Heart right ventricle (tissue), 16 donors: ENCODE measurements around the gene ARF6. TPM values are rescaled to one million over a fixed set of nuclear protein-coding genes. Genes with fewer than 3 reads are reported as not detected.

Experiments used
- ATAC-seq, 8 donors: fragments of 200-7000 bp; cut with Tn5 transposase; one replicate each; pipeline ENCODE4 v1.9.1; 2020; ENCODE audit warnings: mild to moderate bottlenecking in 8 of 8, moderate library complexity in 8 of 8, moderate number of reproducible peaks in 1 of 8
- DNase-seq, 2 donors: peaks; one replicate each; pipeline ENCODE4 v3.0.0-alpha.2; 2020
- H3K27ac ChIP-seq, 10 donors: fragments of 200-600 bp; sonication (generic) in 2 of 10; one replicate each; pipeline versions ENCODE4 v1.5.0 to v1.8.0; 2020 to 2022; ENCODE audit warnings: mild to moderate bottlenecking in 3 of 10
- H3K27me3 ChIP-seq, 7 donors: fragments of 200-600 bp; one replicate each; pipeline ENCODE4 v1.8.0; 2021 to 2022; ENCODE audit warnings: mild to moderate bottlenecking in 2 of 7
- H3K36me3 ChIP-seq, 9 donors: fragments of 200-600 bp; sonication (generic) in 1 of 9; one replicate each; pipeline versions ENCODE4 v1.5.0 to v1.8.0; 2020 to 2022; ENCODE audit warnings: mild to moderate bottlenecking in 2 of 9
- H3K4me1 ChIP-seq, 9 donors: fragments of 200-600 bp; sonication (generic) in 1 of 9; one replicate each; pipeline versions ENCODE4 v1.5.0 to v1.8.0; 2020 to 2022; ENCODE audit warnings: mild to moderate bottlenecking in 4 of 9
- H3K4me3 ChIP-seq, 10 donors: fragments of 200-600 bp; sonication (generic) in 2 of 10; one replicate each; pipeline versions ENCODE4 v1.5.0 to v1.8.0; 2020 to 2022; ENCODE audit warnings: mild to moderate bottlenecking in 7 of 10, moderate library complexity in 2 of 10
- H3K9me3 ChIP-seq, 11 donors: fragments of 200-600 bp in 10 of 11; sonication (generic) in 2 of 11; one replicate each; pipeline versions ENCODE4 v1.5.0 to v1.8.0; 2013 to 2022; ENCODE audit warnings: mild to moderate bottlenecking in 2 of 11, control low read depth in 1 of 11, moderate library complexity in 1 of 11
- CTCF ChIP-seq, 9 donors: fragments of 200-600 bp; sonication (generic) in 2 of 9; IDR thresholded peaks; one replicate each; pipeline versions ENCODE4 v1.5.0 to v1.8.0; 2021 to 2022; ENCODE audit warnings: antibody characterized with exemption in 9 of 9, mild to moderate bottlenecking in 5 of 9, moderate library complexity in 1 of 9
- WGBS, 2 donors: extraction: QIAGEN DNeasy Blood & Tissue Kit; methylation state at CpG; one replicate each; pipeline ENCODE4 v1.1.7; 2013; ENCODE audit warnings: inconsistent platforms in 1 of 2; 5-methylcytosine and 5-hydroxymethylcytosine counted together
- intact Hi-C, 10 donors: fragments of 100-400 bp; cut with DNase I; formaldehyde crosslinking; loops; one replicate each; pipeline versions ENCODE4 v1.11.1 to v1.14.2; 2022
- polyA plus RNA-seq, 2 donors: library from polyadenylated mRNA; stranded (reverse); fragments of 200-250 nt; gene quantifications; one replicate each; pipeline ENCODE4 v1.2.3, GENCODE V29; 2013
- total RNA-seq, 10 donors: library from RNA; stranded (reverse); fragmentation: NEBNext Ultra II Directional in 3 of 10; extraction: Animal tissue kit (Norgen Biotek cat#: 25700) in 3 of 10; gene quantifications; one replicate each; pipeline versions ENCODE4 v1.2.1 to v1.2.4, GENCODE V29; 2021 to 2023
- donor health status: Arrhythmogenic right ventricular cardiomyopathy.
- donor health status: ischemic (EF 13 %, LVEDD 7.1; RV severe dilation, severe dysfunction).
- donor health status: healthy with polysubstance abuse.
- donor health status: DM: no; HTN: yes; CAD: no.
- donor health status: DM: no; HTN: no; CAD: no.
- donor health status: ischemic (EF 25% LVEDD 6.9; RV normal size, moderate dysfunction).
- donor health status: ischemic (EF 25% LVEDD 5.7; RV mildly dilated, moderate dysfunction).
- donor health status: healthy.
- donor health status: DM: yes; HTN: yes; CAD: no.
- donor health status: Ischemic cardiomyopathy.
- donor health status: ischemic (EF 35%, LVEDD 5.7; RV mildly dilated, moderate dysfunction).
- donor health status: nonischemic (EF 11% LVEDD 7.7; RV severe dilation, severe dysfunction).
- donor health status: DM: yes; HTN: yes; CAD: no.
- donor health status: PGD.
- donor health status: ischemic (EF 29% LVEDD 5.4; RV normal size, mild dysfunction).
- donor health status: nonischemic (EF 23%, LVEDD 6.1; RV moderate dilation, normal function).

The ARF6 gene
- total and polyA plus RNA-seq, 12 donors: 11.0 to 40.5 (median 24.1) TPM

- Histone ChIP-seq H3K27ac (no peak overlapping the region), H3K36me3 (no peaks in the 10 kb centered on the region), H3K9me3 (no peaks in the 10 kb centered on the region), H3K27me3 (no peaks in the 10 kb centered on the region), H3K4me3 (no peak overlapping the region), H3K4me1 (peaks cover 0 to 15% (median 0%) of the 10 kb centered on the region in 9 donors)
- ATAC-seq (no peak), DNase-seq (no peak)
- intact Hi-C loops: loop anchor here in 2 of 10 donors (5.0 kb wide), 1 partner anchor 227 kb away; no protein-coding TSS in a partner anchor
- no peak for TF ChIP-seq CTCF (IDR thresholded peaks at IDR 0.05)
- 86 to 87% methylated on average over 12 of the region's 12 CpGs for WGBS, 2 donors
These were observed 17.2 kb upstream of the ARF6 start for GRCh38 chr14:49875640-49876198.

GRCh38 chr14:49876563-49877127 is 16.2 kb upstream of the ARF6 start:
- intact Hi-C loops: loop anchor here in 2 of 10 donors (5.0 kb wide), 1 partner anchor 226 kb away; no protein-coding TSS in a partner anchor
- TF ChIP-seq CTCF (IDR thresholded peaks at IDR 0.05): no peak
- WGBS, 2 donors: 57 to 71% methylated on average over 4 of the region's 4 CpGs
- no peaks in the 10 kb centered on the region for H3K27me3 ChIP-seq
- no peak for DNase-seq
- no peaks in the 10 kb centered on the region for H3K9me3 ChIP-seq
- H3K27ac ChIP-seq: no peak overlapping the region
- no peak for ATAC-seq
- no peaks in the 10 kb centered on the region for H3K36me3 ChIP-seq
- peaks cover 0 to 17% (median 0%) of the 10 kb centered on the region in 9 donors for H3K4me1 ChIP-seq
- no peak overlapping the region for H3K4me3 ChIP-seq

GRCh38 chr14:49879646-49880204 is 13.2 kb upstream of the ARF6 start:
- no peaks in the 10 kb centered on the region for H3K36me3 ChIP-seq
- TF ChIP-seq CTCF (IDR thresholded peaks at IDR 0.05): peak; percentile 21 to 73 (median 65)
- H3K27me3 ChIP-seq: no peaks in the 10 kb centered on the region
- 70 to 72% methylated on average over 8 of the region's 8 CpGs for WGBS, 2 donors
- peaks cover 0 to 17% (median 0%) of the 10 kb centered on the region in 9 donors for H3K4me1 ChIP-seq
- ATAC-seq (peak in 7 of 8 donors; percentile 50 to 81 (median 75)), DNase-seq (peak in 1 of 2 donors; percentile 30)
- intact Hi-C loops: loop anchor here in 5 of 10 donors (5.0 to 10.0 kb wide), 3 partner anchors 125 to 225 kb away; no protein-coding TSS in a partner anchor
- peak overlapping the region in 1 of 10 donors; percentile 37 for H3K27ac ChIP-seq
- H3K9me3 ChIP-seq: no peaks in the 10 kb centered on the region
- H3K4me3 ChIP-seq: no peak overlapping the region

- ATAC-seq (peak in 4 of 8 donors; percentile 33 to 50 (median 42)), DNase-seq (no peak)
- WGBS, 2 donors: 66 to 67% methylated on average over 9 of the region's 9 CpGs
- no peak overlapping the region for H3K4me3 ChIP-seq
- H3K36me3 ChIP-seq: no peaks in the 10 kb centered on the region
- intact Hi-C loops: loop anchor here in 3 of 10 donors (5.0 to 10.0 kb wide), 3 partner anchors 124 to 224 kb away; no protein-coding TSS in a partner anchor
- peak overlapping the region in 1 of 10 donors; percentile 37 for H3K27ac ChIP-seq
- no peaks in the 10 kb centered on the region for H3K9me3 ChIP-seq
- no peaks in the 10 kb centered on the region for H3K27me3 ChIP-seq
- peaks cover 0 to 17% (median 0%) of the 10 kb centered on the region in 9 donors for H3K4me1 ChIP-seq
- TF ChIP-seq CTCF (IDR thresholded peaks at IDR 0.05): no peak
These were observed 12.4 kb upstream of the ARF6 start for GRCh38 chr14:49880267-49881064.
